ENCODE results near the gene NNAT. TPM values are rescaled to one million over a fixed set of nuclear protein-coding genes. Genes with fewer than 3 reads are reported as not detected.

Gene NNAT
- total and polyA plus RNA-seq, 2 of the 8 experiments (the other 6 are each of a cell fraction or from before 2014, with no cell fraction given) = 66.8 to 175 TPM

GRCh38 chr20:37479266-37479665 is 41.8 kb upstream of the NNAT start:
- no peaks in the 10 kb centered on the region; a peak in 1 of 7 replicates for H3K27me3 ChIP-seq (replicated peaks in 1 of 4; ENCODE audit: control insufficient read depth in 3 of 4, extremely low read depth in 1 of 4, insufficient read depth in 3 of 4, low read length in 3 of 4)

More at GRCh38 chr20:37479266-37479665, 41.8 kb upstream of the NNAT start:
- TF ChIP-seq ZNF274 (IDR thresholded peaks at IDR 0.05; ENCODE audit: borderline replicate concordance, extremely low read depth, low read length) (no peak), ATF2 (IDR thresholded peaks at IDR 0.05; ENCODE audit: low read length) (no peak), HDAC2 (IDR thresholded peaks at IDR 0.05; ENCODE audit: borderline replicate concordance in 1 of 2, low read depth in 2 of 2, low read length in 2 of 2) (no peak), CEBPB (IDR thresholded peaks at IDR 0.05; ENCODE audit: low read depth, low read length) (no peak), ATF3 (IDR thresholded peaks at IDR 0.05; ENCODE audit: insufficient read depth, low read depth, low read length) (no peak), GABPA (IDR thresholded peaks at IDR 0.05; ENCODE audit: borderline replicate concordance, insufficient read depth, low read length) (no peak)
- H2BK120ac ChIP-seq (replicated peaks; ENCODE audit: low read depth, low read length) = no peak overlapping the region
- no peak overlapping the region for H4K5ac ChIP-seq (ENCODE audit: insufficient read length, low read depth, low read length)
- no peak for DNase-seq (ENCODE audit: low read depth in 1 of 2, low spot score in 2 of 2)
- no peak overlapping the region for H3K4ac ChIP-seq (replicated peaks; ENCODE audit: insufficient read length, low read depth, low read length)
- H3K18ac ChIP-seq (ENCODE audit: extremely low read depth, low read length) = no peak overlapping the region
- no peak overlapping the region for H2BK20ac ChIP-seq (ENCODE audit: low read length)
- H2BK15ac ChIP-seq (ENCODE audit: low read length) = no peak overlapping the region
- POLR2A ChIA-PET (ENCODE audit: partially characterized antibody) = interaction anchor here (1.2 kb wide), 1 partner anchor 23 kb away, joined by 3 read pairs; no protein-coding TSS in a partner anchor
- H4K91ac ChIP-seq (replicated peaks; ENCODE audit: insufficient read length, low read length) = no peak overlapping the region
- H3K56ac ChIP-seq (replicated peaks; ENCODE audit: insufficient read length, low read depth, low read length) = no peak overlapping the region
- no peak overlapping the region for H3K4me2 ChIP-seq (ENCODE audit: insufficient read depth in 1 of 2, low read depth in 2 of 2, low read length in 2 of 2)
- no peaks in the 10 kb centered on the region for H3K23me2 ChIP-seq (ENCODE audit: low read depth, low read length)
- H2AFZ ChIP-seq (ENCODE audit: low read length) = no peak overlapping the region
- no peaks in the 10 kb centered on the region for H4K20me1 ChIP-seq (replicated peaks in 1 of 2; ENCODE audit: control insufficient read depth in 1 of 2, insufficient read depth in 2 of 2, low read length in 2 of 2)
- no peak overlapping the region for H3K23ac ChIP-seq (ENCODE audit: insufficient read length)
- H3K4me3 ChIP-seq (ENCODE audit: extremely low read depth in 1 of 4, insufficient read depth in 2 of 4, low read depth in 3 of 4, low read length in 4 of 4) = no peak overlapping the region
- no peaks in the 10 kb centered on the region for H3K79me2 ChIP-seq (ENCODE audit: control insufficient read depth in 1 of 2, insufficient read depth in 2 of 2, low read length in 2 of 2)
- H2AK5ac ChIP-seq (ENCODE audit: low read depth, low read length) = no peak overlapping the region
- no peaks in the 10 kb centered on the region for H3K79me1 ChIP-seq (ENCODE audit: low read depth, low read length)
- H2BK12ac ChIP-seq (ENCODE audit: low read depth, low read length) = no peak overlapping the region
- WGBS, 2 experiments (ENCODE audit: extremely low coverage in 1 of 2, insufficient coverage in 1 of 2, insufficient read length in 1 of 2, insufficient replicate concordance in 2 of 2, low coverage in 1 of 2, low lambda C conversion rate in 2 of 2, missing lambda C conversion rate in 1 of 2) = 98% methylated on average over 6 of the region's 6 CpGs; no CpG with 5 or more reads in 1 of the 2 experiments
- no peak for FAIRE-seq
- H4K8ac ChIP-seq (ENCODE audit: extremely low read depth, insufficient read depth, low read length) = no peak overlapping the region
- no peak overlapping the region for H2BK5ac ChIP-seq (ENCODE audit: low read depth, low read length)
- CTCF ChIA-PET (ENCODE audit: partially characterized antibody) = interaction anchor here (1.5 to 2.4 kb wide), 2 partner anchors 9 to 83 kb away, joined by 3 to 6 read pairs; no protein-coding TSS in a partner anchor
- no peaks in the 10 kb centered on the region for H3K4me1 ChIP-seq (replicated peaks in 1 of 4; ENCODE audit: control insufficient read depth in 3 of 4, insufficient read depth in 4 of 4, low read length in 3 of 4)
- H3K27ac ChIP-seq (ENCODE audit: low read depth, low read length) = no peak overlapping the region
- H3K9ac ChIP-seq (replicated peaks in 1 of 4; ENCODE audit: extremely low read depth in 1 of 4, low read depth in 3 of 4, low read length in 3 of 4) = no peak overlapping the region
- H3K36me3 ChIP-seq (ENCODE audit: control insufficient read depth in 2 of 4, insufficient read depth in 4 of 4, low read length in 3 of 4) = no peaks in the 10 kb centered on the region
- H3K14ac ChIP-seq (ENCODE audit: insufficient read length) = no peak overlapping the region
- peaks cover 0 to 6% of the 10 kb centered on the region in 2 experiments; a peak in 2 of 4 replicates for H3K9me3 ChIP-seq (ENCODE audit: insufficient read depth in 2 of 2, low read depth in 1 of 2, low read length in 1 of 2)
